WTC11 (cell line): ENCODE results near the gene HOXD1. TPM values are rescaled to one million over a fixed set of nuclear protein-coding genes. Genes with fewer than 3 reads are reported as not detected.

Experiments
- ATAC-seq: fragments of 200-7000 bp; cut with Tn5 transposase; 2 replicates; pipeline ENCODE4 v1.10.0; 2021; ENCODE audit warnings: mild to moderate bottlenecking, moderate library complexity
- CTCF ChIA-PET: fragments of 300-600 bp; sonication (Branson Sonifier 250); formaldehyde crosslinking; loops from one replicate; lab custom pipeline; 2021; ENCODE audit warnings: antibody characterized with exemption; lab: Charles Lee
- POLR2A ChIA-PET: fragments of 350-600 bp; sonication (Branson Sonifier 250); formaldehyde crosslinking; loops from one replicate; lab custom pipeline; 2021; ENCODE audit warnings: antibody characterized with exemption; lab: Charles Lee
- DNase-seq: peaks from one replicate; pipeline ENCODE4 v3.0.0; 2021; ENCODE audit warnings: low spot score
- H3K27ac Mint-ChIP-seq: 2 replicates; pipeline ENCODE4 v1.8.0; 2021; ENCODE audit warnings: mixed read lengths
- H3K27me3 Mint-ChIP-seq: 2 replicates; pipeline ENCODE4 v1.8.0; 2021; ENCODE audit warnings: low read depth, mild to moderate bottlenecking, moderate library complexity, mixed read lengths
- H3K36me3 Mint-ChIP-seq: 2 replicates; pipeline ENCODE4 v1.8.0; 2021; ENCODE audit warnings: mixed read lengths
- H3K4me1 Mint-ChIP-seq: 2 replicates; pipeline ENCODE4 v1.8.0; 2022; ENCODE audit warnings: mixed read lengths
- H3K4me3 Mint-ChIP-seq: 2 replicates; pipeline ENCODE4 v1.8.0; 2021; ENCODE audit warnings: mild to moderate bottlenecking, moderate library complexity, mixed read lengths
- H3K9me3 Mint-ChIP-seq: 2 replicates; pipeline ENCODE4 v1.8.0; 2021; ENCODE audit warnings: mixed read lengths
- ATF6 ChIP-seq: sonication (generic); formaldehyde crosslinking; IDR thresholded peaks from 2 replicates; pipeline ENCODE4 v1.8.1; 2023; ENCODE audit warnings: mild to moderate bottlenecking, missing genetic modification reagents
- CTCF ChIP-seq: fragments of 200-600 bp; IDR thresholded peaks from 2 replicates; pipeline ENCODE4 v1.8.0; 2022; ENCODE audit warnings: antibody characterized with exemption
- ETV6 ChIP-seq: sonication (generic); formaldehyde crosslinking; IDR thresholded peaks from 2 replicates; pipeline ENCODE4 v1.8.1; 2022; ENCODE audit warnings: mild to moderate bottlenecking, missing genetic modification reagents
- IRF1 ChIP-seq: sonication (generic); formaldehyde crosslinking; IDR thresholded peaks from 2 replicates; pipeline ENCODE4 v1.8.0; 2023; ENCODE audit warnings: missing genetic modification reagents
- MAX ChIP-seq: sonication (generic); formaldehyde crosslinking; IDR thresholded peaks from 2 replicates; pipeline ENCODE4 v1.8.0; 2022; ENCODE audit warnings: mild to moderate bottlenecking, missing genetic modification reagents
- NFYB ChIP-seq: sonication (generic); formaldehyde crosslinking; conservative IDR thresholded peaks from 2 replicates; pipeline ENCODE4 v1.8.0; 2022; ENCODE audit warnings: low read depth, missing genetic modification reagents
- NR1H2 ChIP-seq: sonication (generic); formaldehyde crosslinking; IDR thresholded peaks from 2 replicates; pipeline ENCODE4 v1.9.0; 2021; ENCODE audit warnings: mild to moderate bottlenecking, moderate library complexity, missing genetic modification reagents
- PRRX2 ChIP-seq: fragments of 250-450 bp; sonication (Bioruptor Pico); IDR thresholded peaks from 2 replicates; pipeline ENCODE4 v1.8.0; 2021; ENCODE audit warnings: mild to moderate bottlenecking
- RELA ChIP-seq: sonication (generic); formaldehyde crosslinking; IDR thresholded peaks from 2 replicates; pipeline ENCODE4 v1.8.1; 2022; ENCODE audit warnings: missing genetic modification reagents, mild to moderate bottlenecking, borderline replicate concordance
- SMAD4 ChIP-seq: sonication (generic); formaldehyde crosslinking; IDR thresholded peaks from 2 replicates; pipeline ENCODE4 v1.8.0; 2022; ENCODE audit warnings: mild to moderate bottlenecking, missing genetic modification reagents
- ZNF219 ChIP-seq: sonication (generic); formaldehyde crosslinking; IDR thresholded peaks from 2 replicates; pipeline ENCODE4 v1.8.0; 2023; ENCODE audit warnings: missing genetic modification reagents, mild to moderate bottlenecking, borderline replicate concordance
- ZNF232 ChIP-seq: sonication (generic); formaldehyde crosslinking; IDR thresholded peaks from 2 replicates; pipeline ENCODE4 v1.8.0; 2022; ENCODE audit warnings: mild to moderate bottlenecking, missing genetic modification reagents
- ZNF317 ChIP-seq: sonication (generic); formaldehyde crosslinking; IDR thresholded peaks from 2 replicates; pipeline ENCODE4 v1.8.1; 2023; ENCODE audit warnings: low read depth, mild to moderate bottlenecking, moderate library complexity, missing genetic modification reagents, borderline replicate concordance
- ZNF416 ChIP-seq: fragments of 250-450 bp; sonication (Bioruptor Pico); IDR thresholded peaks from 2 replicates; pipeline ENCODE4 v1.9.0; 2021; ENCODE audit warnings: mild to moderate bottlenecking, inconsistent platforms
- ZNF512 ChIP-seq: sonication (generic); formaldehyde crosslinking; IDR thresholded peaks from 2 replicates; pipeline ENCODE4 v1.8.1; 2022; ENCODE audit warnings: missing genetic modification reagents, borderline replicate concordance
- total RNA-seq: library from RNA; stranded (reverse); gene quantifications from 3 replicates; pipeline ENCODE4 v1.2.3, GENCODE V29; 2021
- TF ChIP-seq, protein P1 (sequence below): fragments of 250-450 bp; sonication (Bioruptor Pico); IDR thresholded peaks from 2 replicates; pipeline ENCODE4 v1.9.0; 2021; ENCODE audit warnings: moderate library complexity, mild to moderate bottlenecking, inconsistent platforms, borderline replicate concordance

Gene HOXD1
- total RNA-seq, 1 experiment from 2014 or later: 0.22 TPM

DNA sequence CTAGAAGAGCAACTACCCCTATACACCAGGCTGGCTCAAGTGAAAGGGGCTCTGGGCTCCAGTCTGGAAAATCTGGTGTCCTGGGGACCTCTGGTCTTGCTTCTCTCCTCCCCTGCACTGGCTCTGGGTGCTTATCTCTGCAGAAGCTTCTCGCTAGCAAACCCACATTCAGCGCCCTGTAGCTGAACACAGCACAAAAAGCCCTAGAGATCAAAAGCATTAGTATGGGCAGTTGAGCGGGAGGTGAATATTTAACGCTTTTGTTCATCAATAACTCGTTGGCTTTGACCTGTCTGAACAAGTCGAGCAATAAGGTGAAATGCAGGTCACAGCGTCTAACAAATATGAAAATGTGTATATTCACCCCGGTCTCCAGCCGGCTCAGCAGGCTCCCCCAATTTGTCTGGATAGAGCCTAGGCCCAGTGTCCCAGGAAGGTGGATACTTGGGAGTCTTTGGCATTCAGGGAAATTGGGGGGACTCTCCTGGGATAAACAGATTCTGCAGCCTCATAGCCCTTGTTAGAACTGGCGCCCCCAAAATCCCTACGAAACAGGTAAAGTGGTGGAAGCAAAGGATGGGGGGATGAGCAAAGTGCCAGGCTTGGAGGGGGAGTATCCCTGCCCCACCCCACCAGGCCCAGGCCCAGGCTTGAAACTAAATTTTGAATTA is 39.6 kb upstream of the HOXD1 start:
- no peak overlapping the region for H3K4me3 Mint-ChIP-seq
- TF ChIP-seq SMAD4 (CRISPR knock-in tag) (no peak), IRF1 (CRISPR knock-in tag) (no peak), NFYB (CRISPR knock-in tag) (no peak), ZNF416 (CRISPR knock-in tag) (no peak), CTCF (no peak), ETV6 (CRISPR knock-in tag) (no peak), ZNF232 (no peak), ATF6 (CRISPR knock-in tag) (no peak)
- TF ChIP-seq, protein P1, sequence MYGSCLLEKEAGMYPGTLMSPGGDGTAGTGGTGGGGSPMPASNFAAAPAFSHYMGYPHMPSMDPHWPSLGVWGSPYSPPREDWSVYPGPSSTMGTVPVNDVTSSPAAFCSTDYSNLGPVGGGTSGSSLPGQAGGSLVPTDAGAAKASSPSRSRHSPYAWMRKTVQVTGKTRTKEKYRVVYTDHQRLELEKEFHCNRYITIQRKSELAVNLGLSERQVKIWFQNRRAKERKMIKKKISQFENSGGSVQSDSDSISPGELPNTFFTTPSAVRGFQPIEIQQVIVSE: no peak
- TF ChIP-seq, all 79 proteins: peak for 0
- Mint-ChIP-seq H3K27me3 (peaks cover 100% of the 10 kb centered on the region), H3K9me3 (no peaks in the 10 kb centered on the region), H3K36me3 (no peaks in the 10 kb centered on the region), H3K27ac (no peak overlapping the region), H3K4me1 (peaks cover 22% of the 10 kb centered on the region)
- DNase-seq (no peak), ATAC-seq (no peak)
- CTCF ChIA-PET: no interaction called here
- POLR2A ChIA-PET: interaction anchor here (0.6 to 1.6 kb wide), 2 partner anchors 14 to 17 kb away, joined by 3 read pairs; no protein-coding TSS in a partner anchor

GRCh38 chr2:176149481-176149938 is 39.0 kb upstream of the HOXD1 start:
- Mint-ChIP-seq H3K36me3 (no peaks in the 10 kb centered on the region), H3K4me3 (no peak overlapping the region), H3K4me1 (peaks cover 22% of the 10 kb centered on the region), H3K9me3 (no peaks in the 10 kb centered on the region), H3K27ac (no peak overlapping the region), H3K27me3 (peaks cover 100% of the 10 kb centered on the region)
- no peak for DNase-seq
- ChIA-PET POLR2A (interaction anchor here (0.6 to 1.6 kb wide), 2 partner anchors 13 to 17 kb away, joined by 3 read pairs; no protein-coding TSS in a partner anchor), CTCF (no interaction called here)
- TF ChIP-seq RELA (CRISPR knock-in tag) (no peak), ZNF512 (no peak), NR1H2 (CRISPR knock-in tag) (no peak), ZNF219 (CRISPR knock-in tag) (no peak), PRRX2 (no peak), MAX (no peak), ZNF317 (CRISPR knock-in tag) (no peak)
- no peak for ATAC-seq
